ENCODE measurements around the gene OLFM2.
"Not testable (repeated sequence)": the region's sequence is repeated elsewhere in the genome, so short reads cannot be mapped to it uniquely, and the experiment has no call there.

OLFM2 gene

DNA sequence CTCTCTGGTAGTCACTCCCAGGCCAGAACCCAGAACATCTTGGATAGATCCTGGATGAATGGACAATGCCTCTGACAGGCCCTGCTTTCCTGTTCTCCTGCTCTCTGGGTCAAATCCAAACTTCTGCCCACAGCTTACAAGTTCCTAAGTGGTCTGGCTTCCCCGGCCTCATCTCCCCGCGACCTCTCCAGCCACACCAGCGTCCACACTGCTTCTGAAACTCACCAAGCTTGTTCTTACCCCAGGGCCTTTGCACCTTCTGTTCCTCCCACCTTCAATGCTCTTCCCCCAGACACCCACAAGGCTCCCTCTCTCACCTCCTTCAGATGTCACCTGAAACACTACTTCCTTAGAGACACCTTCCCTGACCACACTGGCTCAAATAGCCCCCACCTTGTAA lies 3.5 kb downstream of the OLFM2 start:
- no peak for DNase-seq (ENCODE audit: insufficient read length, low spot score)
- no peak for FAIRE-seq
- TF ChIP-seq POLR2AphosphoS5 (IDR thresholded peaks at IDR 0.05; ENCODE audit: low read depth, low read length), result no peak
- TF ChIP-seq POLR2A (IDR thresholded peaks at IDR 0.05; ENCODE audit: low read depth, low read length), result no peak
- TF ChIP-seq POU2F2 (IDR thresholded peaks at IDR 0.05; ENCODE audit: low read depth, low read length), result no peak
- no peak for TF ChIP-seq TAF1 (IDR thresholded peaks at IDR 0.05; ENCODE audit: low read depth, low read length)
- TF ChIP-seq PAX5 (IDR thresholded peaks at IDR 0.05; ENCODE audit: insufficient read depth, low read length, severe bottlenecking), result no peak

DNA sequence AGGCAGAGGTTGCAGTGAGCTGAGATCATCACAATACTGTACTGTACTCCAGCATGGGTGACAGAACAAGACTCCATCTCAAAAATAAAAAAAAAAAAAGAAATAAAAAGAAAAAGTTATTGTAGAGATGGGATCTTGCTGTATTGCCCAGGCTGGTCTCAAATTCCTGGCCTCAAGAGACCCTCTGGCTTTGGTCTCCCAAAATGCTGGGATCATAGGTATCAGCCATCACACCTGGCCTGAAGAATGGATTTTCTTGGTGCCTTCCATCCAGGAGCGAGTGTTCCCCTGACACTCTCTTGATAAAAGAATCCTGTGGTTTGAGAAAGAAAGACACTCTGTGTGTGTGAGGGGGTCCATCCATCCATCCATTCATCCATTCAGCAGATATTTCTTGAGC lies 4.7 kb downstream of the OLFM2 start:
- TF ChIP-seq POLR2AphosphoS5 (IDR thresholded peaks at IDR 0.05; ENCODE audit: low read depth, low read length) (no peak), POU2F2 (IDR thresholded peaks at IDR 0.05; ENCODE audit: low read depth, low read length) (no peak), POLR2A (IDR thresholded peaks at IDR 0.05; ENCODE audit: low read depth, low read length) (no peak)
- no peak for FAIRE-seq
- DNase-seq (ENCODE audit: insufficient read length, low spot score), result no peak

DNA sequence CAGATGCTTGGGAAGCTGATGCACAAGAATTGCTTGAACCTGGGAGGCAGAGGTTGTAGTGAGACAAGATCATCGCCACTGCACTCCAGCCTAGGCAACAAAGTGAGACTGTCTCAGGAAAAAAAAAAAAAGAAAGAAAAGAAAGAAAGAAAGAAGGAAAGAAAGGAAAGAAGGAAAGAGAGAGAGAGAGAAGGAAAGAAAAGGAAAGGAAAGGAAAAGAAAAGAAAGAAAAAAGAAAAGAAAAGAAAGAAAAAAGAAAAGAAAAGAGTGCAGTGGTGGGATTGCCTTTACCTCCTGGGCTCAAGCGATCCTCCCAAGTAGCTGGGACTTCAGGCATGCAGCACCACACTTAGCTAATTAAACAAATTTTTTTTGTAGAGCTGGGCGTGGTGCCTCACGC lies 12.9 kb downstream of the OLFM2 start:
- FAIRE-seq, result no peak
- no peak for DNase-seq (ENCODE audit: insufficient read length, low spot score)
- TF ChIP-seq POU2F2 (IDR thresholded peaks at IDR 0.05; ENCODE audit: low read depth, low read length), result no peak
- TF ChIP-seq SPI1 (IDR thresholded peaks at IDR 0.05; ENCODE audit: low read depth, low read length), result no peak
- TF ChIP-seq POLR2A (IDR thresholded peaks at IDR 0.05; ENCODE audit: low read depth, low read length), result no peak
- no peak for TF ChIP-seq TAF1 (IDR thresholded peaks at IDR 0.05; ENCODE audit: low read depth, low read length)
- no peak for TF ChIP-seq POLR2AphosphoS5 (IDR thresholded peaks at IDR 0.05; ENCODE audit: low read depth, low read length)
- no peak for TF ChIP-seq PAX5 (IDR thresholded peaks at IDR 0.05; ENCODE audit: insufficient read depth, low read length, severe bottlenecking)

DNA sequence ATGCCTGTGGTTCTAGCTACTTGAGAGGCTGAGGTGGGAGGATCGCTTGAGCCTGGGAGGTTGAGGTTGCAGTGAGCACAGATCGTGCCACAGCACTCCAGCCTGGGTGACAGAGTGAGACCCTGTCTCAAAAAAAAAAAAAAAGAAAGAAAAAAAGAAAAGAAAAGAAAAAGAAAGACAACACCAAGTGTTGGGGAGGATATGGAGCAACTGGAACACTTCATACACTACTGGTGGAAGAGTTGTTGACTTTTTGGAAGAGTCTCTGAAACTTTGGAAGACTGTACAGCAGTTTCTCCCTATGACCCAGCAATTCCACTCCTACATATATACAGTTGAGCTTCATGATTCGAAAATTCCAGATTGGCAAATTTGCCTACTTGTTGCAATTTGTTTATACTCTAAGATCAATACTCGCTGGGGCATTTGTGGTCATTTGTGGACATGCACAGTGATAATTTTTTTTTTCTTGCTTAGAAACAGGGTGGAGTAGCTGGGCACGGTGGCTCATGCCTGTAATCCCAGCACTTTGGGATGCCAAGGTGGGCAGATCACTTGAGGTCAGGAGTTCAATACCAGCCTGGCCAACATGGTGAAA lies 13.4 kb downstream of the OLFM2 start:
- FAIRE-seq; DNase-seq (ENCODE audit: insufficient read length, low spot score): not testable (repeated sequence)

DNA sequence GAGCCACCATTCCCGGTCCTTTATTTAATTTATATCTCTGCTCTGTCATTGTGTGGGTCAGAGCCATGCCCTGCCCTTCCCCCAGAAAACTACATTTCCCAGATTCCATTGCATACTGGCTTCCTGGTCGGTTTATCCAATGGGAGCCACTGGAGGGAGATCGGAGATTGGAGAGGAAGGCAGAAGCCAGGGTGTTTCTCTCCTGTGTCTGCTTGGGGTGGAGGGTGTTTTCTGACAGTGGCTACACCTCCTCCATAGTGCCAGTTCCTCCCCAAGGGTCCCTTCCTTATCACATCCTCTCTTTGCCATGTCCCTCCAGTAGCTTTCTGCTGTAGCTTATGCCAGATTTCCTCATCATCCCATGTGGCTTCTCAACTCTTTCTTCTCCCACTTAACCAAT lies 19.0 kb downstream of the OLFM2 start:
- DNase-seq (ENCODE audit: insufficient read length, low spot score) (no peak), FAIRE-seq (no peak)
- TF ChIP-seq SPI1 (IDR thresholded peaks at IDR 0.05; ENCODE audit: low read depth, low read length) (0 out of 2 replicates have a peak, but pooled peaks have one; percentile 6), POU2F2 (IDR thresholded peaks at IDR 0.05; ENCODE audit: low read depth, low read length) (no peak)

DNA sequence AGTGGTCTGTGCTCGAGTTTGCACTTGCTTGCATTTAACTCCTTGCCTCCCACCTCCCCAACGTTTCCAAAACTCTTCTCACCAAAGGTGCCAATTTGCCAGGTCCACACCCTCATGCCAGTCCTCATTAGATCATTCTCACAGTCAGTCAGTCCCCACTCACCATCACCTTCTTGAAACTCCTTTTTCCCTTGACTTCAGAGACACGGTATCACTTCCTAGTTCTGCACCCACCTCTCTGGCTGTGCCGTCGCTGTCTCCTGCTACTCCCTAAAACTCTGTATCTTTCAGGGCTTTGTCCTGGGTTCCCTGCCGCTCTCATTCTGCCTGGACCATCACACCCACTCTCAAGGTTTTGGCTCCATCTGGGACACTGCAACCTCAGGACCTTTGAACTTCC lies 19.6 kb downstream of the OLFM2 start:
- no peak for TF ChIP-seq TAF1 (IDR thresholded peaks at IDR 0.05; ENCODE audit: low read depth, low read length)
- TF ChIP-seq SPI1 (IDR thresholded peaks at IDR 0.05; ENCODE audit: low read depth, low read length), result peak; percentile 79
- peak; percentile 66 for FAIRE-seq
- no peak for DNase-seq (ENCODE audit: insufficient read length, low spot score)

DNA sequence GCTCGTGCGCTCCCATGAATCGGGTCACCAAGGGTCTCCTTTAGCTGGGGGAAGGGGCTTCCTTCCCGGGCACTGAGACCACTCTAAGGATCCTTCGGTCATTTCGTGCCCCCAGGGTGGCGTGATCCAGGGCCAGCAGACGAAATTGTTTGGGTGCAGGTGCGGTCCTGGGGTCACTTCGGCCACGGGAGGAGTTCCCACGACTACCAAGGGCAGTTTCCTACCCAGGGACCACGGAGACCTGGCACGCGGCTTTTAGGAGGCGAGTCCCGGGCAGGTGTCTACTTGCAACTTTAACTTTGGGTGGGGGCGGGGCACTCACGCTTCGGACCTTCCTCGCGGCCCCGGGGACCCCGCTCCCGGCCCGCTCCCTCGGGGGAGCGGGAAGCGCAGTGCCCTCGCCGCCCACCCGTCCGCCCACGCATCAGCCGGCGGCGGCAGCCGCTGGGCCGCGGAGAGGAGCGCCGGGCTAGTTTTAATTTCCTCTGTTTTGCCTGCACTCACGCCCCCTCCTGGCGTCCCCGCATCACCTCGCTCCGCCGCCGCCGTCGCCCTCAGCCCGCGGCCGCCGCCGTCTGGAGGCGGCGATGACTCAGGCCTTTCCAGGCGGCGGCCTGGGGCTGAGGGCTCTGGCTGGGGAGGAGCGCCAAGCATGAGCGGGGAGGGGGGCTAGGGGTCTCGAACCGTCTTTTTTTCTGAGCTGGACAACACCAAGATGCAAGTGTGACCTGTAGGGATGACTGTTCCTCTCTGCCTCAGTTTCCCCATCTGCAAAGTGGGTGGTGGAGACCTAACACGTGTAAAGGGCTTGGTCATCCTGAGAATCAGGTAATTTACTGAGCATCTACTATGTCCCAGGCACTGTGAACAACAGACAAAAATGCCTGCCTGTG lies 21.8 kb downstream of the OLFM2 start:
- TF ChIP-seq PAX5 (IDR thresholded peaks at IDR 0.05; ENCODE audit: insufficient read depth, low read length, severe bottlenecking) (no peak), TAF1 (IDR thresholded peaks at IDR 0.05; ENCODE audit: low read depth, low read length) (no peak), SPI1 (IDR thresholded peaks at IDR 0.05; ENCODE audit: low read depth, low read length) (no peak), POLR2A (IDR thresholded peaks at IDR 0.05; ENCODE audit: low read depth, low read length) (no peak), POU2F2 (IDR thresholded peaks at IDR 0.05; ENCODE audit: low read depth, low read length) (no peak), POLR2AphosphoS5 (IDR thresholded peaks at IDR 0.05; ENCODE audit: low read depth, low read length) (no peak)
- DNase-seq (ENCODE audit: insufficient read length, low spot score) (peak; percentile 89), FAIRE-seq (peak; percentile 90)

DNA sequence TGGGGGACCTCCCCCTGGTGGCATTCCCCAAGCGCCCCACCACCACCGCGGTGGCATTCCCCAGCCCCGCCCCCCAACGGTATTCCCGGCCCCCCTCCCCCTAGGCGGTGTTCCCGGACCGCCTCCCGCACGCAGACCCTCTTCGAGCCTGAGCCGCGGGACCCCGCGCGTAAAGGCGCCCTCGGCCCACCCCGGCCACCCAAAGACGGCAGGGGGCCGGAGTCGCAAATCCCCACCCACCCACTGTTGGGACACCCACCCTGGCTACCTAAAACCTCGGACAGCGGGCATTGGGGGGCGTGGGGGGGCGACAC lies 22.4 kb downstream of the OLFM2 start:
- FAIRE-seq (no peak), DNase-seq (ENCODE audit: insufficient read length, low spot score) (no peak)

DNA sequence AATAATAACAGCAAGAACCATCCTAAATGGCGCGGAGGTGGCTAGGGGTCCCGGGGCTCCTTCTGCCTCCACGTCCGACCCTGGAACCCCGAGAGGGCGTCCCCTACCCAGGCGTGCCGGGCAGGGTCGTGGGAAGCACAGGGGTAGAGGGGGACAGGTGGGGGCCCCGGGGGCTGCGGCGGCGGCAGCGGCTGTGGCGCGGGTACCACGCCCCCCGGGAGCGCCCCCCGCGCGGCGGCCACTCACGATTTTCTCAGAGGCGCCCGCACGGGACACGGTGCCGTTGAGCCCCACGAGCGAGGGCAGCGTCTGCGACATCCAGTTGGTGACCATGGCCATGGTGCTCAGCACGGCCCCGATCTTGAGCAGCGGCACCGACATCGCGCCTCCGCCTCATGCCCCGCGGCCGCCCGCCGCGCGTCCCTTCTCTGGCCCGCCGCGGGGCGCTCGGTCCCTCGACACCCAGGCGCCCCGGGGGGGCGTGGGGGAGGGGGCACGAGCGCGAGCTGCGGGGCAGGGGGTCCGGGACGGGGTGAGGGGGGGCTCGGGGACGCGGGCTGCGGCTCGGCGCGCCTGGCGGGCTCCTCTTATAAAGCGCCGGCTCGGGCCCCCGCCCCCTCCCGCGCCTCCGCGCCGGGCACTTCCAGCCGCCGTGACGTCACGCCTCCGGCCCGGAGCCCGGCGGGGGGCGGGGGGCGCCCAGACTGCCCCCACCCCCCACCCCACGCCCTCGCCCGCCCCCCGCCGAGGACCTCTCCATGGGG lies 22.9 kb downstream of the OLFM2 start:
- FAIRE-seq (no peak), DNase-seq (ENCODE audit: insufficient read length, low spot score) (no peak)
- TF ChIP-seq POU2F2 (IDR thresholded peaks at IDR 0.05; ENCODE audit: low read depth, low read length), result no peak
- no peak for TF ChIP-seq PAX5 (IDR thresholded peaks at IDR 0.05; ENCODE audit: insufficient read depth, low read length, severe bottlenecking)
- TF ChIP-seq SPI1 (IDR thresholded peaks at IDR 0.05; ENCODE audit: low read depth, low read length), result no peak
- TF ChIP-seq POLR2A (IDR thresholded peaks at IDR 0.05; ENCODE audit: low read depth, low read length), result no peak
- TF ChIP-seq TAF1 (IDR thresholded peaks at IDR 0.05; ENCODE audit: low read depth, low read length), result no peak
- TF ChIP-seq POLR2AphosphoS5 (IDR thresholded peaks at IDR 0.05; ENCODE audit: low read depth, low read length), result no peak

More for the DNA sequence above, 22.4 kb downstream of the OLFM2 start:
- TF ChIP-seq PAX5 (IDR thresholded peaks at IDR 0.05; ENCODE audit: insufficient read depth, low read length, severe bottlenecking) (no peak), POU2F2 (IDR thresholded peaks at IDR 0.05; ENCODE audit: low read depth, low read length) (no peak), POLR2AphosphoS5 (IDR thresholded peaks at IDR 0.05; ENCODE audit: low read depth, low read length) (no peak)

DNA sequence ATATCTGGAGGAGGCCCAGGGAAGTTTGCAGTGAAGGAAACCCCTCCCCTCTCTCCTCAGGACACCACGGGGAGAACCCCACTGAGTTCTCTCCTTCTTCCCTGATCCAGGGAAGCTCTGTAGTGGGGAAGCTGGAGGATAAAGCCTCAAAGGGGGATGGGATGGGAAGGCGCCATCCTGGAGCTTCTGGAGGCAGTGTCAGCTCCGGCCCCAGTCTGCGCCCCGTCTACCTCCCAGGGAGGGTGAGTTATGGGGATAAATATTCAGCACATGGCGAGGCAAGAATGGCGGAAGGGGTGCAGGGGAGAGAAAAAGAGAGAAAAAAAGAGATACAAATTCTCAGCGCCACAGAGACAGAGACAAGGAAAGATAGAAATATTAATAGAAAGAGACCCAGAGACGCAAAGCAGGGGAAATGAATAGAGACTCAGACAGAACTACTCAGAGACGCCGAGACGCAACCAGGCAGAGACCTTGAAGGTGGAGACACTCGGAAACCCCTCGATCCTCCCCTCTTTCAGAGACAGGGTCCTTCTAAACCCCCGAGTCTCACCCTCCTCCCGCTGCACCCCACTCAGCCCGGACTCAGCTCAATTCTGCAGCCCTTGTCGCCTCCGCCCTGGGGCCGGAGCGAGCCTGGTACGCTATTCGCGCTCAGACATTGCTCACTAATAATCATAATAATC lies 23.6 kb downstream of the OLFM2 start:
- FAIRE-seq, result no peak
- TF ChIP-seq TAF1 (IDR thresholded peaks at IDR 0.05; ENCODE audit: low read depth, low read length) (no peak), POU2F2 (IDR thresholded peaks at IDR 0.05; ENCODE audit: low read depth, low read length) (no peak), SPI1 (IDR thresholded peaks at IDR 0.05; ENCODE audit: low read depth, low read length) (no peak), PAX5 (IDR thresholded peaks at IDR 0.05; ENCODE audit: insufficient read depth, low read length, severe bottlenecking) (no peak), POLR2A (IDR thresholded peaks at IDR 0.05; ENCODE audit: low read depth, low read length) (no peak), POLR2AphosphoS5 (IDR thresholded peaks at IDR 0.05; ENCODE audit: low read depth, low read length) (no peak)
- DNase-seq (ENCODE audit: insufficient read length, low spot score), result no peak

All from GM12891 (cell line).